ENCODE data around the gene PRRT3.
"Not testable (repeated sequence)": the region's sequence is repeated elsewhere in the genome, so short reads cannot be mapped to it uniquely, and the experiment has no call there.

Gene PRRT3

DNA sequence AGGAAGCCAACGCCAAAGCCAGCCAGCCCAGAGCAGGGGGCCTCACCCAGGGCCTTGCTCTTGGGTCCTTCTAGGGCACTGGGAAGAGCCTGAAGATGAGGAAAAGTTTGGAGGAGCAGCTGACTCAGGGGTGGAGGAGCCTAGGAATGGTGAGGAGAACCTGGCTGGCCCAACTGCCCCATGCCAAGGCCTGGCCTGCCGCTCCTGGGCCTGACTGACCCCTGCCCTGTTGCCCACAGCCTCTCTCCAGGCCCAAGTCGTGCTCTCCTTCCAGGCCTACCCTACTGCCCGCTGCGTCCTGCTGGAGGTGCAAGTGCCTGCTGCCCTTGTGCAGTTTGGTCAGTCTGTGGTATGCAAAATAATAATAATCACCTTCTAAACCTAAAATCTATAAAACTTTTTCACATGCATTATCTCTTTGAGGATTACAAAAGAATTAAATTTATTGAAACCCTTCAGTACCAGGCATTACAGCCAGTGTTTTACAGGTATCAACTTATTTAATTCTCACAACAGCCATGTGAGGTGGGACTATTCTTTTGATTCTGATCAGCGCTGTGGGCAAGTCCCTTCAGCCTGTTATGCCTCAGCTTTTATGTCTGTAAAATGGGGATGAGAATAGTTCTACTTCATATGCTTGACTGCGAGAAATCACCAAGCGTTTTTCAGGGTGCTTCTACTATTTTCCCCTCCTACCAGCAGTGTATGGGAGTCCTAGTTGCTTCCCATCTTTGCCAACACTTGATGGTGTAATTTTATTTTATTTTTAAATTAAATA is 33.8 kb downstream of the PRRT3 start:
- no peak for DNase-seq (ENCODE audit: low read depth)

DNA sequence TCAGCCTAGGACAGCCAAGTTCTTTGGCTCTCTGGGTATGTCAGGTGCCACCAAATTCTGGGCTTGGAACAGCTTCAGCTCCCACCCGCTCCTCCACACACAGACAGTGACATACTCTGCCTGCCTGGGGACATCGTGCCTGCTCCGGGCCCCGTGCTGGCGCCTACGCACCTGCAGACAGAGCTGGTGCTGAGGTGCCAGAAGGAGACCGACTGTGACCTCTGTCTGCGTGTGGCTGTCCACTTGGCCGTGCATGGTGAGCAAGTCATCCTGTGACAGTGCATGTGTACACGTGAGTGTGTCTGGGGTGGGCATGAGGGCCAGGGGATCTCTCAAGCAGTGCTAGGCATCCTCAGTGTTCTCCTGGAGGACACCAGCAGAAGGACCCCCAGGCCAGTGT is 34.4 kb downstream of the PRRT3 start:
- DNase-seq (ENCODE audit: low read depth), result no peak

DNA sequence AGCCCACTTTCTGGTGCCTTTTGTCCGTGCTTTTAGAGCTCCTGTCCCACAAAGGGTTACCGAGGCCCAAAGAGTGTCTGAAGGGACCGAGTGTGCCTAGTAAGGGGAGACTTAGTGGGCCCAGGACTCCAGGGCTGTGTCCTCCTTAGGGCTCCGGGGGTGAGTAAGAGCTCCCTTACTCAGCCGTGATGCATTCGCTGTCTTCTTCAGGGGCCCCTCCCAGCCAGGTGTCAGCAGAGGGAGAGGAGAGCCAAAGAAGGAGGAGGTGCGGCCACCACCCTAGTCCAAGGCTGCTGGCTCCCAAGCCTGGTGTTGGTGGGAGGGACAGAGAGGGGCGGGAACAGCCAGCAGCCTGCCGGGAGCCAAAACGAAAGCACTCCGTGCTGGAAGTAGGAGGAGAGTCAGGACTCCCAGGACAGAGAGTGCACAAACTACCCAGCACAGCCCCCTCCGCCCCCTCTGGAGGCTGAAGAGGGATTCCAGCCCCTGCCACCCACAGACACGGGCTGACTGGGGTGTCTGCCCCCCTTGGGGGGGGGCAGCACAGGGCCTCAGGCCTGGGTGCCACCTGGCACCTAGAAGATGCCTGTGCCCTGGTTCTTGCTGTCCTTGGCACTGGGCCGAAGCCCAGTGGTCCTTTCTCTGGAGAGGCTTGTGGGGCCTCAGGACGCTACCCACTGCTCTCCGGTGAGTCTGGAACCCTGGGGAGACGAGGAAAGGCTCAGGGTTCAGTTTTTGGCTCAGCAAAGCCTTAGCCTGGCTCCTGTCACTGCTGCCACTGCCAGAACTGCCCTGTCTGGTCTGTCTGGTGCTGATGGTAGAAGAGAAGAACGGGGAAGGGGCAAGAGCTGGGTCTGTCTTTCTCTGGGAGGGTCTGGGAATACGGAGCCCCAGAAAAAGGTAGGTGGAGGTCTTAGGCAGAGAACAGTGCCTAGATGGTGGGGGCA is 35.2 kb downstream of the PRRT3 start, which contains the start of gene IL17RC:
Gene IL17RC (plus strand): TSS at position 365 of the 947 bp plus-strand sequence. CDS start 218 bp downstream, at position 583.
- DNase-seq (ENCODE audit: low read depth), result peak; percentile 14

DNA sequence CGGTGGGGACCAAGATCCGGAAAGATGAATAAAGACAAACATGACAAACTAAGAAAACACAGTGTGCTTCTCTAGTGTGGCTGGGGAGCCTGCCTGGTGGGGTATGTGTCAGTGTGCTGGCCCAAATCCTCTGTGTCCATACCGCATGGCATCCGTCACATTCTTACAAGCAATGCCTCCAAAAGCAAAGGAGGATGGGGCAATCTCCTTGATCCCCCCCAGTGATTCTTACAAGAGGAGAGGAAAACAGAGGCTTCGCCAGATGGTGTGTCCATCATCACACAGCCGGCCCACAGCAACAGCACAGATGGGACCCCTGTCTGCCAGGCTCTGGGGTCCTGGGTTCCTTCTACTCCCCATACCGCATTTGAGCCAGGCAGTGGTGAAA is 35.9 kb downstream of the PRRT3 start:
- DNase-seq (ENCODE audit: low read depth), result no peak

DNA sequence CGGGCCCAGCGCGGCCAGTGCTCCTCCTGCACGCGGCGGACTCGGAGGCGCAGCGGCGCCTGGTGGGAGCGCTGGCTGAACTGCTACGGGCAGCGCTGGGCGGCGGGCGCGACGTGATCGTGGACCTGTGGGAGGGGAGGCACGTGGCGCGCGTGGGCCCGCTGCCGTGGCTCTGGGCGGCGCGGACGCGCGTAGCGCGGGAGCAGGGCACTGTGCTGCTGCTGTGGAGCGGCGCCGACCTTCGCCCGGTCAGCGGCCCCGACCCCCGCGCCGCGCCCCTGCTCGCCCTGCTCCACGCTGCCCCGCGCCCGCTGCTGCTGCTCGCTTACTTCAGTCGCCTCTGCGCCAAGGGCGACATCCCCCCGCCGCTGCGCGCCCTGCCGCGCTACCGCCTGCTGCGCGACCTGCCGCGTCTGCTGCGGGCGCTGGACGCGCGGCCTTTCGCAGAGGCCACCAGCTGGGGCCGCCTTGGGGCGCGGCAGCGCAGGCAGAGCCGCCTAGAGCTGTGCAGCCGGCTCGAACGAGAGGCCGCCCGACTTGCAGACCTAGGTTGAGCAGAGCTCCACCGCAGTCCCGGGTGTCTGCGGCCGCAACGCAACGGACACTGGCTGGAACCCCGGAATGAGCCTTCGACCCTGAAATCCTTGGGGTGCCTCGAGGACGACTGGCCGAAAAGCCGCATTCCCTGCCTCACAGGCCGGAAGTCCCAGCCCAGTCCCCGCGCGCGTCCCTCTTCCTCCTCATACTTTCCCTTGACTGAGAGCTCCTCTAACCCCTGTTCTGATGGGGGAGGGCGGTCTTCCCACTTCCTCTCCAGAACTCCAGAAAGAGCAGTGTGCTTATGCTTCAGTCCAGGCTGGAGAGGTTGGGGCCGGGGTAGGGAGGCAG is 36.7 kb downstream of the PRRT3 start:
- DNase-seq (ENCODE audit: low read depth), result no peak

DNA sequence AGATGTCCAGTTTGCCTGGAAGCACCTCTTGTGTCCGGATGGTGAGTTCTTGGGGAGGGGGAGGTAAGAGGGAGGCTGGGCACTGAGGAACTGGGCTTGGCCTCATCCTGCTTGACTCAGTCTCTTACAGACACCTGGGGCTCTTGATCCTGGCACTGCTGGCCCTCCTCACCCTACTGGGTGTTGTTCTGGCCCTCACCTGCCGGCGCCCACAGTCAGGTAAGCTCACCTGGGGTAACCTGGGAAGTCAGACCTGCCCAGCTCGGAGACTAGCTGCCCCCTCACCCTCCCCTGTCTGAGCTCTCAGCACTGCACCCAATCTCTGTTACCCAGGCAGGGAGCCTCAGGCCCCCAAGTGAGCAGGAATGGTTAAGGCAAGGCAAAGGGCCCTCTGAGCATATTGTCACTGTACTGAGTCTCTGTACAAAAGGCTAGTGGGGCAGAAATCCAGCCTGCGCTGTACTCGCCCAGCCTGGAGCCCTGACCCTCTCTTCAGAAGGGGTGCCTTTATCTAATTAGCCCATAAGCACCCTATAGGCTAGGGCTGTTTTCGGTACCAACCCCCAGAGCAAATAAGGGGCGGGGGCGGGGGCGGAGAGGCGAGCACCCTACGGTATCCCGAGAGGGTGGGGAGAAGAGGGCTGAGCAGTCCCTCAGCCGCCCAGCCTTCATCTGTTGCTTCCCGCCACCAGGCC is 37.5 kb downstream of the PRRT3 start:
- DNase-seq (ENCODE audit: low read depth), result no peak

DNA sequence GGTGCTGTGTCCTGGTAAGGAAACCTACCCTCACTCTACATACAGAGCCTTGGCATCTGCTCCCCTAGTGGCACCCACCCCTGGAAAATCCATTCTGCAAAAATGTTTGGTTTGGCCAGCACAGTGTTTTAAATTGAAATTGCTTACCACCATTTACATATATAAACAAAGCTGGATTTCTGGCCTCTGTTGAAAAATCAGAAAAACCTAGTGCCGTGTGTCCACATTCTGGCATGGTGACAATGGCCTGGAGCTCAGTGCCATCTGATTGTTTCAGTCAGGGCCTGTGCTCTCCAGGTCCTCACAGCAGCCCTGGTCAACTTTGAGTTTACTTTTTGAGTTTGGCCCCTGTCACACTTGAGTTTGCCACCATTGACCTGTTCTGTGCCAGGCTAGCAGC is 38.2 kb downstream of the PRRT3 start:
- no peak for DNase-seq (ENCODE audit: low read depth)

DNA sequence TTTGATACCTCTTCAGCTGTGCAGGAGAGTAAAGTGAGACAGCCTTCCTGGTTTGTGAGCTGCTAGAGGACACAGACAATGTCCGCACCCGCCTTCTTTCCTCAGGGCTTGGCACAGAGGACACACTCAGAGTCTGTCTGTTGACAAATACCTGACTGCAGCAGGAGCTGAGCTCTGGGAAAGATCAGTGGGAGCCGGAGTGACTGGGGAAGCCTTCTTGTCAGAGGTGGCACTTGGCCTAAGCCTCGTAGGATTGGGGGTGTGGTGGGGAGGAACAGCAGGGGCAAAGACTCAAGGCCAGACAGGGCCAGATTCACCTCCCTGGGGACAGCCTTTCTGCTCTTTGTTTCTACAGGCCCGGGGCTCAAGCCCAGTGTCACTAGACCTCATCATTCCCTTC is 38.6 kb downstream of the PRRT3 start:
- DNase-seq (ENCODE audit: low read depth), result no peak

DNA sequence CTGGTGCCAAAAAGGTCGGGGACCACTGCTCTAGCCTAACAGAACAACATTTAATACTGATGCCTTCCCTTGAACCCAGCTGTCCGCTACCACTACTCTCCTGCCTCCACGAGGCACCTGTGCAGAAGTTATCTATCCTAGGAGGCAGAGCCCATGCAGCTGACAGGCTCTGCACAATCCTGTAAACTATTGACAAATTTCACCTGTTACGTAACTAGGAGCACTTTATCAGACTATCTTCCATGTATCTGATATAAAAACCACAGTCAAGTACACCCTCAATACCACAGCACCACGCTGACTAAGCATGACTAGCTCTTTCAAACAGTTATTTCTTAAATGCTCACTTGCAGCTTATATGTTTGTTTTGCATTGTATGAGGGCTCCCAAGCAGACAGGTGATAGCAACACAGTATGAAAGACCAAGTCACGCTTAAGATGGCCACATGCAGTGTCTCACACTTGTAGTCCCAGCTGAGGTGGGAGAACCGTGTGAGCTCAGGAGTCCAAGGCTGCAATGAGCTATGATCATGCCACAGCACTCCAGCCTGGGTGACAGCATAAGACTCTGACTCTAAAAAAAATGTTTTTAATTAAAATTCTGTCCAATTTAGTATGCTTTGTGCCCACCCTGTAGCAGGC is 39.8 kb downstream of the PRRT3 start:
- DNase-seq (ENCODE audit: low read depth), result no peak

DNA sequence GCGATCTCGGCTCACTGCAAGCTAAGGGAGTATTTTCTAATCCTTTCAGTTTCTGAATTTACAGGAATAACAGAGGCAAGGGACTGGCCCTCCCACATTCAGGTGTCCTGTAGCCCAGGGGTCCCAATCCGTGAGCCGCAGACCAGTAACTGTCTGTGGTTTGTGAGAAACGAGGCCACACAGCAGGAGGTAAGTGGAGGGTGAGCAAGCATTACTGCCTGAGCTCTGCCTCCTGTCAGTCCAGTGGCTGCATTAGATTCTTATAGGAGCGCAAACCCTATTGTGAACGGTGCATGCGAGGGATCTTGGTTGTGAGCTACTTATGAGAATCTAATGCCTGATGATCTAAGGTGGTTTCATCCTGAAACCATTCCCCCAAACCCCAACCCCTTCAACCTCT is 40.3 kb downstream of the PRRT3 start:
- DNase-seq (ENCODE audit: low read depth), result no peak

DNA sequence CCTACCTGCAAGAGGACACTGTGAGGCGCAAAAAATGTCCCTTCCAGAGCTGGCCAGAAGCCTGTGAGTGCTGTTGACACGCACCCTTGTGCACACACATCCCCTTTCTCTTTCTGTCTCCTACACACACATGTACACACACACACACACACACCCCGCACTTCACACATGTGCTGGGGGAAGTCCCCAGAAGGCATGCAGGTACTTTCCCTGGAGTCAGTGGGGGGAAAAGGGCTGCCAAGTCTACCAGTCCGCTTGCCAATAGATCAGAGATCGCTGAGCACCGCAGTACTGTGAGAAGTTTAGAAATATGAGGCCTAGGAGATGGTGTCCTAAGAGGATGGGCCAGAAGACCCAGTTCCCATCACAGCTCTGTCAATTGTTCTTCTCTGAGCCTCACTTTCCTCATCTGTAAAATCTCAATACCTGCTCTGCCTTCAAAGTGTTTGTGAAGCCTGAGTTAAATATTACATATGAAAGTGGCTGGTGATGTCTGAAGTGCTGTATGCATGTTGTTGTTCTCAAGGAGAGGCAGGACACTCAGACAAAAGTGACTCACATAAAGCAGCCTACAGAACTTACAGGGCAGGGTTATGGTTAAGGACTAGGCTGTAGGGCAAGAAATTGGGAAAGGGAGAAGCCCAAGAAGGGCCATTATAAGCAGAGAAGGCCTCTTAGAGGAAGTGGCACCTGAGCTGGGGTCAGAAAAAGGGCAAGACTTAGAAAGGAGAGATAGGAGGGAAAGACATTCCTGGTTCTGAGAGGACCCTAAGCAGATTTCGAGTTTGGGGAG is 42.8 kb downstream of the PRRT3 start:
- no peak for DNase-seq (ENCODE audit: low read depth)

DNA sequence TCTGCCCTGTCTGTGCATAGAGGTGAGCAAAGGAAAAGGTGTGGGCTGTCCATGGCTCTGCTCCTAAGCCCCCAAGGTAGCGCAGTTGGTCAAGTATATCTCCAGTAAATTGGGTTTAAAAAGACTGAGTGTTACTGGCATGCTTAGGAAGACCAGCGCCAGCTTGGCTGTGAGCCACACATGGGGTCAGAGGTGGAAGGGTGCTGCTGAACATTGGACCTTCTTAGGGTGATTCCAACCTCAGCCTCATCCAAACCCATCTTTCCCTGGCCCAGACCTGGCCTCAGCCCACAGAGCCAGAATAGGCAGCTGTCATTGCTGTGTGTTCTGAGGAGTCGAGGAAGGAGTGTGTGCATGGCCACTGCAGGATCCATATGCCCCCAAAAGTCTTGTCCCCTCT is 43.9 kb downstream of the PRRT3 start:
- no peak for DNase-seq (ENCODE audit: low read depth)

DNA sequence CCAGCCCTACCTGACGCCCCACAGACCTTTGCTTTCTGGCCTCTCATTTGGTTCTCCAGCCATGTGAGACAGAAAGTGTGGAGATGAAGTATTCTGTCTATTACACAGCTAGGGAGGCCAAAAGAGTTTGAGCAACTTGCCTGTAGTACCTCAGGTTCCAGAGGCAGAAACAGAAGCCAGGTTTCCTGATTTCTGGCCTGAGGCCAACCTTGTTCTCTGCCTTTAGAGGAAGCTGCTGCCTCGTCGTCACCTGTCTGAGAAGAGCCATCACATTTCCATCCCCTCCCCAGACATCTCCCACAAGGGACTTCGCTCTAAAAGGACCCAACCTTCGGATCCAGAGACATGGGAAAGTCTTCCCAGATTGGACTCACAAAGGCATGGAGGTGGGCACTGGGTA is 45.7 kb downstream of the PRRT3 start:
- no peak for DNase-seq (ENCODE audit: low read depth)

DNA sequence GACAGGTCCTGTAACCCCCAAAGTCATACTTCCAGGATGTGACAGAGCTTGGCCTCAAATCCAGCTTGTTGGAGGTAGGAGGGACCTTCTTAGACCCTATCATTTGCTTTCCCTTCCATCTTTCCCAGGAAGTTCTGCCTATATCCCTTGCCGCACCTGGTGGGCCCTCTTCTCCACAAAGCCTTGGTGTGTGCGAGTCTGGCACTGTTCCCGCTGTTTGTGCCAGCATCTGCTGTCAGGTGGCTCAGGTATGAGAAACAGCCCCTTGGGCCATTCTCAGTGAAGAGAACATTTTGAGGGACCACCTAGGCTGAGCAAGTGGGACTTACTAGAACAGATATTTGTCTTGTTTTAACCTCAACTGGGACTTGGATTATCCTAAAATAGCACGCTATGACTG is 48.3 kb downstream of the PRRT3 start:
- DNase-seq (ENCODE audit: low read depth), result no peak

DNA sequence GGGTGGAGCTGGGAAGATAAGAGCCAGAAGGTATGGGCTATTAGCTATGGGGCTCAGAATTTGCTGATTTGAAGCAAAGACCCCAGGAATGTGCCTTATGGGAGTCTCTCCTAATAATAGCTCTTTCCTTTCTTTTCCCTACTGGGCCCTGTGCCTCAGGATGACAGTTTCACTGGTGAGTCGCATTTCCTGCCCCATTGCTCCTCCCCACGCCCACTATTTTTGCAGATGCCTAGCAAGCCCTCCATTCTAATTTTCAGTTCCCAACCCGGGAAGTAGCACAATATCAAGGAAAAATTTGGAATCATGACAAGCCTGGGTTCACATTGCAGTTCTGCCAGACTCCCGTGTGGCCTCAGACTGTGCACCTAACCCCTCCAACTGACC is 49.0 kb downstream of the PRRT3 start:
- DNase-seq (ENCODE audit: low read depth), result no peak

DNA sequence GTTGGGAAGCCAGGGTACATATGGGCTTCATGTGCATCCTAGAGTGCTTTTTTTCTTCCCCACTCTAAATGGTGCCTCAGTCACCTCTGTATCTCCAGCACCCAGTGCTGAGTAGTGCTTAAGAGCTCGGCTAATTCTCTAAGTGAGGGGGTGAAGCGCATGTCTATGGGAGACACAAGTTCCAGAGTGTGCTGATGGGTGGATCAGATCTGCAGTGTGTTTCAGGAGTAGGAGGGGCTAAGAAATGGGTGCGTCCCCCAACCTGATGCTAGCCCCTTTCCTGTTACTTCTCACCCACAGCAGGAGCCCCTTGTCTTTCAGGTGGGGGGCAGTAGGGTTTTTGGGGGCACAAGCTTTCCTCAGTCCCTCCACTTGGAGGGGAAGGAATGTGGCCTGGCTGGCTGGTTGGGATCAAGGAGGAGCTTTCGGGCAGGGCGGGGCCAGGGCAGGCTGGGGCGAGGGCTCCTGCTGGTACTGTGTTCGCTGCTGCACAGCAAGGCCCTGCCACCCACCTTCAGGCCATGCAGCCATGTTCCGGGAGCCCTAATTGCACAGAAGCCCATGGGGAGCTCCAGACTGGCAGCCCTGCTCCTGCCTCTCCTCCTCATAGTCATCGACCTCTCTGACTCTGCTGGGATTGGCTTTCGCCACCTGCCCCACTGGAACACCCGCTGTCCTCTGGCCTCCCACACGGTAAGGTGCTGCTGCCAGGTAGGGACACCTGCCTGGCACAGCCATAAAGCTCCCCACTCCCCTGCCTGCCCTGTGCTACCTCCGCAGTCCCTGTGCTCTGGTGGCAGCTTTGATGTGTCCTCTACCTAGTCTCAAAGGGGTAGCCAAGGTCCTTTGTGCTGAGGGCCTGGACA is 49.6 kb downstream of the PRRT3 start, which contains the start of gene IL17RE:
Gene IL17RE (plus strand): TSS at position 477 of the 866 bp plus-strand sequence. CDS start 85 bp downstream, at position 562.
- DNase-seq (ENCODE audit: low read depth), result no peak

DNA sequence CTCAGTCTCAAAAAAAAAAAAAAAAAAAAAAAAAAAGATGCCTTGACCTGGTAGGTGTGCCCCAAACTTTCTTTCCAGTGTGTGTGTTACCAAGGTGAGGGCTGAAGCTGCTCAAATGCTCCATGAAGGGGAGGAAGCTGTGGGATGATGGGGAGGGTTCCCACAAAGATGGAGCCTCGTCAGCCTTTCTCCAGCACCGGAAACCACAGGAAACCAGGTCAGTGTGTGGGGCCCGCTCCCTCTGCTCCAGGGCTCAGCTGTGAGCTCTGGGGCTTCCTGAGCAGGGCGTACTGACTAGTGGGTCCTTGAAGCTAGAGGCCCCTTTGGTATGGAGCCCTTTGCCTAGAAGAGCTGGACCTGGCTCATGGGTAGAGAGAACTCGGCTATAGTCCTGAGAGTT is 50.2 kb downstream of the PRRT3 start:
- DNase-seq (ENCODE audit: low read depth), result no peak

DNA sequence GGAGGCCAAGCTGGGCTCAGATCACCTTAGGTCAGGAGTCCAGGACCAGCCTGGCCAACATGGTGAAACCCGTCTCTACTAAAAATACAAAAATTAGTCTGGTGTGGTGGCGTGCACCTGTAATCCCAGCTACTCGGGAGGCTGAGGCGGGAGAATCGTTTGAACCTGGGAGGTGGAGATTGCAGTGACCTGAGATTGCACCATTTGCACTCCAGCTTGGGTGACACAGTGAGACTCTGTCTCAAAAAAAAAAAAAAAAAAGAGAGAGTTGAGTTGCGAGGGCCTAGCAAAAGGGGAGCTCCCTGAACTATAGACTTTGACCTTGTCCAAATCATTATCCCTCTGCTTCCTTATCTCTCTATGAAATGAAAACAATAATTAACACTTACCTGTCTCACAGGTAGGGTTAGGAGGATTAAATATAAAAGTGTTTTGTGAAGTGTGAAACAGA is 51.2 kb downstream of the PRRT3 start:
- DNase-seq (ENCODE audit: low read depth), result not testable (repeated sequence)

DNA sequence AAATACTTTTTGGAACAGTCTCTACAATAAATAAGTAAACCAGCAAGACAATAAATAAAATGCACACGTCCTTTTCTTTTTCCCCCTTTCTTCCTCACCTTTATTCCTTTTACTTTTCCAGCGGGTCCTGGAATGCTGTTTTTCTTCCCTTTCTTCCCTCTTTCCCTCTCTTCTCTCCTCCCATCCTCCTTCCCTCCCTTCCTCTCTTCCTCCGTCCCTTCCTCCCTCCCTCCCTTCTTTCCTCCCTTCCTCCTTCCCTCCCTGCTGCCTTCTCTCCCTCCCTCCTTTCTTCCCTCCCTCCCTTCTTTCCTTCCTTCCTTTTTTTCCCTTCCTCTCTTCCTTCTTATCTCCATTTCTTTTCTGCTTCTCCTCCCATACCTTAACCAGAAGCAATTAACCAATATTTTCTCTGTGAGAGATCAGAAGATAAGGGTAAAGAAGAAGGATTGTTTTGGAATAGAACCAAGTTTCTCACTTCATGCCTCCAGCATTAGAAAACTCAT is 52.9 kb downstream of the PRRT3 start:
- no peak for DNase-seq (ENCODE audit: low read depth)
